Rectal smooth muscle tissue (tissue), 1 donor: ENCODE measurements around the gene ACADS.

Source experiments
- H3K27ac ChIP-seq: one replicate; pipeline ENCODE4 v1.7.0; 2013; ENCODE audit warnings: low read depth, low read length, inconsistent platforms
- H3K27me3 ChIP-seq: one replicate; pipeline ENCODE4 v1.7.0; 2013; ENCODE audit warnings: low read length; ENCODE audit not compliant: control insufficient read depth, insufficient read depth
- H3K36me3 ChIP-seq: one replicate; pipeline ENCODE4 v1.7.0; 2013; ENCODE audit warnings: low read length; ENCODE audit not compliant: control insufficient read depth, insufficient read depth
- H3K4me1 ChIP-seq: one replicate; pipeline ENCODE4 v1.7.0; 2013; ENCODE audit warnings: low read length; ENCODE audit not compliant: control insufficient read depth, insufficient read depth
- H3K4me3 ChIP-seq: one replicate; pipeline ENCODE4 v1.7.0; 2013; ENCODE audit warnings: low read length
- H3K9ac ChIP-seq: one replicate; pipeline ENCODE4 v1.7.0; 2013; ENCODE audit warnings: low read length

Gene ACADS

DNA sequence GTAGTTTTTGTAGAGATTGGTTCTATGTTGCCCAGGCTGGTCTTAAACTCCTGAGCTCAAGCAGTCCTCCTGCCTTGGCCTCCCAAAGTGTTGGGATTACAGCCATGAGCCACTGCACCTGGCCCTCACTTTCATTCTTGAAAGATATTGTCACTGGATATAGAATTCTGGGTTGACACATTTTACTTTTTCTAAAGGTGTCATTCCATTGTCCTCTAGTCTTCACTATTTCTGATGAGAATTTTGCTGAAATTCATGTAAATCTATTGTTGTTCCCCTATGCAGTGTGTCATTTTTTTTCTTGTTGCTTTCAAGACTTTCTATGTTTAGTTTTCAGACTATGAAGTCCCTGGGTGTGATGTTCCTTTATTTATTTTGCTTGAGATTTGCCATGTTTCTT, 29.2 kb downstream of the ACADS start:
- Histone ChIP-seq H3K4me1 (no peaks in the 10 kb centered on the region), H3K27ac (no peak overlapping the region), H3K36me3 (no peaks in the 10 kb centered on the region)

DNA sequence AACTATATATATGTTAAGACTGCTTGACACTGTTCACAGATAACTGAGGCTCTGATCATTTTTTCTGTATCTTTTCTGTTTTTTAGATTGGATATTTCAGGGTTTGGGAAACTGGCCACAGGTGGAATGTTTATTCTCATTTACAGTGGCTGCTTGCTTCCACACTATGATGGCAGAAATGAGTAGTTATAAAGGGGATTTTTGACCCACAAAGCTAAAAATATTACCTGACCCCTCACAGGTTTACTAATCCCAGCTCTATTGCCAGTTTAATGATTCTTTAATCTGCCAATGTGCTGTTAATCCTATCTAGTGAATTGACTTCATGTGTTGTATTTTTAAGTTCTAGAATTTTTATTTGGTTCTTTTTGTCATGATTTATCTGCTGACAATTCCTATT, 29.6 kb downstream of the ACADS start:
- Histone ChIP-seq H3K27me3 (no peaks in the 10 kb centered on the region), H3K27ac (no peak overlapping the region), H3K4me3 (no peak overlapping the region), H3K4me1 (no peaks in the 10 kb centered on the region), H3K9ac (no peak overlapping the region), H3K36me3 (peaks cover 4% of the 10 kb centered on the region)

More for the DNA sequence above, 29.2 kb downstream of the ACADS start:
- Histone ChIP-seq H3K4me3 (no peak overlapping the region), H3K27me3 (no peaks in the 10 kb centered on the region), H3K9ac (no peak overlapping the region)

DNA sequence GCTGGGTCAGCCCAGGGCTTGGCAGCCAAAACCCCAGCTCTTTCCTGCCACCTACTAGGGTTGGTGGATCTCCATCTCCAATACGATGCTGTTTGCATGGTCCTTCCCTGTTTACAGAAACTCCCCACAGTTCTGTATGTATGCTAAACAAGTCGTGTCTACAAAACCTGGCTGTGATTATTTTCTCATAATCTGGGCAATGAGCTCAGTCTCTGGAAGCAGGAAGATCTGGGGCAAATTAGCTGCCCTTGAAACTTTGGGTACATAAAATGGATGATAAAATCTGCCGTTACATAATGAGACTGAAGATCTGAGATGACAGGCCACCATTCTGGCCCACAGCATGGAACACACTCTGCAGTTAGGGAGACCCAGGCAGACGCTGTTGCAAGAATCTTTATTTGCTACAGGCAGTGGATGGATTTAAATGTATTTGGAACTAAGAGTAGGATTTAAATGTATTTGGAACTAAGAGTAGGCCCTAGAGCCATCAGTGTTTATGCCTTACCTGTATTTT, 31.7 kb downstream of the ACADS start:
- H3K36me3 ChIP-seq: peaks cover 5% of the 10 kb centered on the region
- no peak overlapping the region for H3K27ac ChIP-seq
- peaks cover 14% of the 10 kb centered on the region for H3K4me1 ChIP-seq
- H3K4me3 ChIP-seq: no peak overlapping the region
- H3K27me3 ChIP-seq: no peaks in the 10 kb centered on the region
- H3K9ac ChIP-seq: no peak overlapping the region

DNA sequence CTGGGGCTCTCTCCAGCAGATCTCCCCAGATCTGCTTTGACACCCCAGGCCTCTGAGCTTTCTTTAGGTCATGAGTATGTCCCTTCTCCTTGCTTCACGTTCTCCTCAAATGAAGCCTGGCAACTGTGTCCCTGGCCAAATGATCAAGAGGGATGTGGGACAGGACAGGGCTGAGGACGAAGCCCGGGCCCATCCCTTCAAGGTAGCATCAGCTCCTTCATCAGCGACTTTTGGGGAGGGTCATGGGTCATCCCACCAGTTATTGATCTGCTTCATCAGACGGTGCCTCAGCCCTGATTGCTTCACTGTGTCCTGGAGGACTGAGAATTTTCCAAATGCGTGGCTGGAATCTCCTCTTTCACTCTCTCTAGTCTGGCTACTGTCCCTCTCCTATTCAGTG, 32.3 kb downstream of the ACADS start:
- H3K4me1 ChIP-seq: peaks cover 15% of the 10 kb centered on the region
- H3K9ac ChIP-seq: peak overlapping the region; percentile 4
- H3K27ac ChIP-seq: no peak overlapping the region
- no peaks in the 10 kb centered on the region for H3K27me3 ChIP-seq
- peaks cover 5% of the 10 kb centered on the region for H3K36me3 ChIP-seq
- H3K4me3 ChIP-seq: no peak overlapping the region

DNA sequence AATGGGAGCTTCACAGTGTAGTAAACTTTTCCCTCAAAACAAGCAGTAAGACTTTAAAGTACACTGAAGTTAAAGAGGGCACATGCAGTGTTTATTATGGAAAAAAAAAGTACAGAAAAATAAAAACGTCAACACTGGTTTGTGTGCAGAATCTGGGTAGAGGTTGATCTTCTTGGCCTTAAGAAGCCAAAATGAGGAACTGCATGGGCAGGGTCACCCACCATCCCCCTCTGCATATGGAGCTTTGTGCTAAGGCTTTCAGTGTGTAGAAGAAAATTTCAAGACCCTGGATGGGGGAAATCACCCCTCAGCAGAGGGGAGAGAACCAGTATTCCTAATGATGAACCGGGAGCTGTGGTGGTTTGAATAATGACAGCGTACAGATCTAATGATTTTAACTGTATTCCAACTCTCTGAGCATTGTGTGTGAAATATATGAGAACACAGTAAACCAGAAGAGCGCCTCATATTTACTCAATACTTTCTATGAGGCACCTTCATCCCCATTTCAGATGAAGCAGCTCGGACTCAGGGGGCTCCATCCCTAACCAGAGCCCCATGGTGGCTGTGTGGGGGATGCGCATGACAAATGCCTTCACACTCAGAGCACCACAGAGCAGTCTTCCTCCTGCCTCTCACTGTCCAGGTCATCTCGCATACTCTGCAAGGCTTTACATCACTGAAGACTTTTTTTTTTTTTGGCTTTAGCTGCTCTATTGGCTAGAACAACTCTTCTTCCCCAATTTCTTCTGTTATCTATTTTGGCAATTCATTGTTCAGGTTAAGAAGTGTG, 33.4 kb downstream of the ACADS start:
- Histone ChIP-seq H3K27ac (no peak overlapping the region), H3K27me3 (no peaks in the 10 kb centered on the region), H3K36me3 (peaks cover 8% of the 10 kb centered on the region), H3K4me1 (peaks cover 15% of the 10 kb centered on the region), H3K9ac (no peak overlapping the region), H3K4me3 (no peak overlapping the region)

DNA sequence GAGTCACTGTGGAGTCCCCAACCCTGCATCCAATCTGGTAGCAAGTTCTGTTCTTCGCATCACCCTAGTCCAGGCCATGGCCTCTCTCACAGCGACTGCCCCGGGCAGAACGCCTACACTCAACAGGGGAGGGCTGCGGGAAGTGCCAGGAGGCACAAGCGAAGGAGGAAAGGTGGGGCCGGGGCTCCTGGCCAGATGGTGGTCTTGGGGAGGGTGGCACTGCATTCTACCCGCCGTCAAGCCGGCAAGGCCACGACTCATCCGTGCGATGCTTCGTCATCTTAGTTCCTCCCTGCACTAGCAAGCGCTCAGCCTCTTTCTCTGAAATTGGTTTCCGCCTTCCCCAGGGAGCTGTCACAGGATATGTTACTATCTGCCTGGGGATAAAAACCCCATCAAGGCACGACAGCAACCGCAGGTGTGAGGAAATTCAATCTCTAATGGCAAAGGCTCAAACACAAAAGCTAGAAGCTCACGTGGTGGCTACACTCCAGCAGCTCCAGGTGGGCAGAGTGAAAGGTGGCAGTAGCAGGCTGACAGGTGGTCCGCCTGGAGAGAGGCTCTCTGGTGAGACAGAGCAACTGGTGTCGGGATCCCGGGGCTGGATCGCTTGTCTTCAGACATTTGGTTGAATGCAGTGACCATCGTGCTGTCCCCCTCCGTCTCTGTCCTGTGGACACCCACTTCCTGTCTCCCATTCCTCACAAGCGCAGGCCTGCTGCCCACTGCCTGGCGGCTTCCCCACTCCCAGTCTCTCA, 34.1 kb downstream of the ACADS start:
- peaks cover 11% of the 10 kb centered on the region for H3K36me3 ChIP-seq
- no peak overlapping the region for H3K9ac ChIP-seq
- peaks cover 15% of the 10 kb centered on the region for H3K4me1 ChIP-seq
- no peaks in the 10 kb centered on the region for H3K27me3 ChIP-seq
- no peak overlapping the region for H3K27ac ChIP-seq
- H3K4me3 ChIP-seq: no peak overlapping the region

DNA sequence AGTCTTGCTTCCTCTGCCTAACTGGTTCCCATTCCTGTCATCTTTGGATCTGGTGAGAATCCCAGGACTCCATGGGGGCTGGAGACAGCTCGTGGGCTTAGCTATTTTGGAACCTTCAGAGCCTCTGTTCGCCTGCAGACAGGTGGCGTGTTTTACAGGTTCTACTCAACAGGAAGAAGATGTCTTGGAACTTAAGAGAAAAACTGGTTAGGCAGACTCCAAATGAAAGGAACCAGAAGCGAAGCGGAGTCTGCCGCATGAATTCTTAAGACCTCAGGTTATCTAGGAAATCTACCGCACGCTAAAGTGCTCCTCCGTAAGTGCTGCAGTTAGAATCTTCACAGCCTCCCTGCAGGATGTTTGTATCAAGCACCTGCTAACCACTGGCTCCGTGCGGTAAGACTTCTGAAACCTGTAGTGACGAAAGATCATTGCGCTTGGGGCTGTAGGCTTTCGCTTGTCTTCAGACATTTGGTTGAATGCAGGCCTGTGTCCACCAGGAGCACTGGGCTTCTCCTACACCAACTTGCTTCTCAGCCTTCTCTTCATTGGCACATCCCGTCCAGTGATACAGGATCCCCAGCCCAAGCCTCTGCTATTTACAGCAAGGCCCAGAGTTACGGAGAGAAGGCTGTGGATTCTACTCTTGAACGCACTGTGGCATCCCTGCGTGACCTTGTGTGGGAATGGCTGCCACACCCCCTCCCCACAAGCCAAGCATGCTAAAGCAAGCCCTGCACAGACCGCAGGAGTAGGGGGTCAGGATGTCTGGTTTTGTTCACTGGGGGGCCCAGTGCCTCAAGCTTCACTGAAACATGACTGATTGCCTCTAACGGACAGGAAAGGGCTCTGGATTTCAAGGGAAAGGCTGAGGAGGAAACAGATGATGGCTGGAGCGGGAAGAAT, 35.0 kb downstream of the ACADS start:
- H3K4me3 ChIP-seq: no peak overlapping the region
- H3K27me3 ChIP-seq: no peaks in the 10 kb centered on the region
- H3K36me3 ChIP-seq: peaks cover 13% of the 10 kb centered on the region
- peak overlapping the region; percentile 73 for H3K27ac ChIP-seq
- no peak overlapping the region for H3K9ac ChIP-seq
- H3K4me1 ChIP-seq: peaks cover 15% of the 10 kb centered on the region

DNA sequence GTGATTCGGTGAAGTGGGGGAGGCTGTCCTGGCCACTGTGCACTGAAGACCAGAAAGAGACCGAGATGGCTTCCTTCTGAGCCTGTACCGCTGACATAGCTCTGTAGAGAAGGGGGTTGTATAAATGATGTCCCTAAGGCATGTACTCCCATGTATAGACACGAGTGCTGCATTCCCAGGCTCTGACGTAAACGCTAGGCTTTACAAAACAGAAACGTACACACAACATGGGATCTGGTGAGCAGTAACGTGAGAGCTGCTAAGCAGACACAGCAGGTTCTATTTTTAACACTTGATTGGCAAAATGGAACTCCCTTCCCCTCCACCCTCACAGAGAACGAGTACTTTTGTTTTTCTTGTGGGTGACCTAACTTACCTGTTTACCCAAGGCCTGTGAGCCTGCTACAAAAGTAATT, 35.9 kb downstream of the ACADS start:
- Histone ChIP-seq H3K4me1 (peaks cover 15% of the 10 kb centered on the region), H3K27ac (peak overlapping the region; percentile 73), H3K27me3 (no peaks in the 10 kb centered on the region), H3K36me3 (peaks cover 17% of the 10 kb centered on the region), H3K4me3 (no peak overlapping the region), H3K9ac (no peak overlapping the region)

DNA sequence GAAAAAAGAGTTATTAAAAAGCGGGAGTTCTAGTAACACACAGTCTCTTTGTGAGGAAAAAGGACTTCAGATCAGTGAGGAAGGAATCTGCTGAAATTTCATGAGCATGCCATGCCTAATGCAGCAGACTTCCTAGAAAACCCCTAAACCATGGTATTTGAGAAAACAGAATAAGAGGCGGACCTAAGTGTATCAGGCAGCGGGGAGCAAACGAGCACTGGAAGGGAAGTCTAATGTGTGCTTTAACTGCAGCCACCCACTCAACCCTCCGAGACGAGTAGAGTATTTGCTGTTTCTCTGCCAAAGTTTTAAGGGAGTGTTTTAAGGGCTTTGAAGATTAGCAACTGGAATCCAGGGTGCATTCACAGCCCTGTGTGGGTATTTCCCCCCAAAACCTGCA, 36.5 kb downstream of the ACADS start:
- Histone ChIP-seq H3K36me3 (peaks cover 22% of the 10 kb centered on the region), H3K4me3 (no peak overlapping the region), H3K27me3 (no peaks in the 10 kb centered on the region), H3K4me1 (peaks cover 15% of the 10 kb centered on the region), H3K27ac (peak overlapping the region; percentile 73), H3K9ac (no peak overlapping the region)

DNA sequence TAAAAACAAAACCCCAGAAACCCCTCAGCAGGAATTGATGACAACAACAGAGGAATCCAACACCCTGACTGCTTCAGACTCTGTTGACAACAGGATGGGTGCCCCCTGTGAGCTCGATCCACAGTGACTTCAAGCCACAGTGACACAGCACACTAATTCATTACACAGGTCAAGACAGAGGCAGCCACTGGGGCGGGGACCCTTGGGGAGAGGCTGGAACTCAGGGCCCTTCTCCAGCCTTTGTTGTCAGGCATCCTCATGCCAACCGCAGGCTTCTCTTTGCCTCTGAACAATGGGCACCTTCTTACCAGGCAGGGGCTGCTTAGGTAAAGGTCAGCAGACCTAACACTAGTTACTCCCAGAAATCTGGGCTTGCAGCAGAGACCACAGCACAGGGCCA, 37.6 kb downstream of the ACADS start:
- H3K36me3 ChIP-seq: peaks cover 33% of the 10 kb centered on the region
- no peak overlapping the region for H3K27ac ChIP-seq
- no peak overlapping the region for H3K9ac ChIP-seq

DNA sequence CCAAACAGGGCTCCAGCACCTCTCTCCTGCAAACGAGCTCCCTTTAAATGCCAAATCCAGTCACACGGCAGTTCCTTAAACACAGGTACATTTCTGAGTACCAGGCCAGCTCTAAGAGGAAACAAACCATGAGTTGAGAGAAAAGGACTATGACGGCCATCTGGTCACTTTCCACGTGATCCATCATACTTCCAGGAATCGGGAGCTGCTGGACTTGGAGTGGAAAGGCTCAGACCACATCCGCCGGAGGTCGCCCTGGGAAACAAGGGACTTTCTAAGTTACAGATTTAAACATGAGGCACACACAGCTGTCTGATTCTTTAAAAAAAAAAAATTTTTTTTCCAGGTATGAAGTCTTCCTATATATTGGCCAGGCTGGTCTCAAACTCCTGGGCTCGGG, 39.2 kb downstream of the ACADS start:
- Histone ChIP-seq H3K4me1 (peaks cover 15% of the 10 kb centered on the region), H3K27ac (no peak overlapping the region), H3K27me3 (no peaks in the 10 kb centered on the region), H3K9ac (no peak overlapping the region), H3K36me3 (peaks cover 39% of the 10 kb centered on the region), H3K4me3 (no peak overlapping the region)

More for the DNA sequence above, 37.6 kb downstream of the ACADS start:
- H3K4me1 ChIP-seq: peaks cover 15% of the 10 kb centered on the region
- H3K4me3 ChIP-seq: no peak overlapping the region
- no peaks in the 10 kb centered on the region for H3K27me3 ChIP-seq

DNA sequence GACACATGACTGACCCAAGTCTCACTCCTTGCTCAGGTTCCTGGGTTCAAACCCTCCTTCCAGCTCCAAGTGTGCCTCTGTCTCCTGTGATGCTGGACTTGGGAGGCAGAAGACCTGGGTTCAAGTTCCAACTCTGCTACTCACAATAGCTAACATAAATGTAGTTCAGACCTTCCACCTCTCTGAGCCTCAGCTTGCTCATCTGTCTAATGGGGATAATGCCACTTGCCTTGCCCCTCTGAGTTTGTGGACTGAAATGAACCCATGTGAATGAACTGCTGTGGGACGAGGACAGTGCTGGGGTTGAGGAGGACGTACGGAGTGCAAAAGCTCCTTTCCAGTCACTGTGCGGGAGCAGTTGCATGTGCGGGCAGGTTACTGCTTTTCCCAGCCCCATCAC, 40.9 kb downstream of the ACADS start:
- no peak overlapping the region for H3K4me3 ChIP-seq
- peaks cover 34% of the 10 kb centered on the region for H3K36me3 ChIP-seq
- no peak overlapping the region for H3K27ac ChIP-seq
- H3K27me3 ChIP-seq: no peaks in the 10 kb centered on the region
- H3K4me1 ChIP-seq: peaks cover 8% of the 10 kb centered on the region
- no peak overlapping the region for H3K9ac ChIP-seq
